Fibroblast of lung (primary cell): Measurements from ENCODE around the gene SLC26A2. TPM values are rescaled to one million over a fixed set of nuclear protein-coding genes. Genes with fewer than 3 reads are reported as not detected.

Experiments used
- DNase-seq, 2 donors: peaks; one replicate each; pipeline versions ENCODE4 v3.0.0 to v3.0.0-alpha.2; 2010; ENCODE audit warnings: low read depth in 2 of 2
- H2AFZ ChIP-seq: 2 replicates; pipeline ENCODE4 v1.5.1; 2012; ENCODE audit warnings: low read length, control low read depth, inconsistent platforms
- H3K27ac ChIP-seq: 2 replicates; pipeline ENCODE4 v1.5.1; 2011; ENCODE audit warnings: low read length, control low read depth; ENCODE audit not compliant: insufficient read depth
- H3K27me3 ChIP-seq: 2 replicates; pipeline ENCODE4 v1.5.1; 2011; ENCODE audit warnings: mild to moderate bottlenecking, low read length; ENCODE audit not compliant: control insufficient read depth, insufficient read depth
- H3K36me3 ChIP-seq: 2 replicates; pipeline ENCODE4 v1.5.1; 2011; ENCODE audit warnings: low read length; ENCODE audit not compliant: control insufficient read depth, insufficient read depth
- H3K4me1 ChIP-seq: 2 replicates; pipeline ENCODE4 v1.5.1; 2011; ENCODE audit warnings: low read length; ENCODE audit not compliant: control insufficient read depth, insufficient read depth; ENCODE audit errors: extremely low read depth
- H3K4me2 ChIP-seq: 2 replicates; pipeline ENCODE4 v1.5.1; 2011; ENCODE audit warnings: low read length, control low read depth; ENCODE audit not compliant: insufficient read depth; ENCODE audit errors: extremely low read depth
- H3K4me3 ChIP-seq, 4 experiments: fragments of 200-600 bp in 1 of 4; sonication (generic) in 1 of 4; replicated peaks in 1 of 4; 2 replicates each; pipeline ENCODE4 v1.5.1; 2011 to 2016; ENCODE audit warnings: low read length in 4 of 4, low read depth in 3 of 4, mild to moderate bottlenecking in 3 of 4, control low read depth in 2 of 4, inconsistent platforms in 1 of 4, mixed read lengths in 1 of 4; ENCODE audit not compliant: insufficient read depth in 1 of 4; ENCODE audit errors: control extremely low read depth in 1 of 4
- H3K79me2 ChIP-seq: 2 replicates; pipeline ENCODE4 v1.5.1; 2012; ENCODE audit warnings: mild to moderate bottlenecking, low read length, inconsistent platforms; ENCODE audit not compliant: control insufficient read depth, insufficient read depth
- H3K9ac ChIP-seq: 2 replicates; pipeline ENCODE4 v1.5.1; 2011; ENCODE audit warnings: mild to moderate bottlenecking, low read length, control low read depth; ENCODE audit not compliant: insufficient read depth
- H3K9me3 ChIP-seq: 2 replicates; pipeline ENCODE4 v1.5.1; 2012; ENCODE audit warnings: low read depth, low read length; ENCODE audit not compliant: control insufficient read depth, insufficient read depth
- H4K20me1 ChIP-seq: 2 replicates; pipeline ENCODE4 v1.5.1; 2011; ENCODE audit warnings: low read length; ENCODE audit not compliant: control insufficient read depth, insufficient read depth; ENCODE audit errors: extremely low read depth
- EZH2 ChIP-seq: IDR thresholded peaks from 2 replicates; pipeline ENCODE4 v1.5.1; 2012; ENCODE audit warnings: low read length, control low read depth, mild to moderate bottlenecking; ENCODE audit errors: missing control alignments
- polyA plus RNA-seq, 2 donors: library from polyadenylated mRNA; depleted of rRNA in 1 of 2; stranded (reverse) in 1 of 2; unstranded in 1 of 2; fragments of >200 nt; gene quantifications; 2 replicates each; pipeline ENCODE4 v1.2.1, GENCODE V29; 2011 to 2012; ENCODE audit warnings: missing spikeins in 1 of 2
- total RNA-seq: library from RNA; depleted of rRNA; stranded (reverse); fragments of >200 nt; gene quantifications from 2 replicates; pipeline ENCODE4 v1.2.1, GENCODE V29; 2014
- TF ChIP-seq, protein P1 (sequence below), 2 donors: IDR thresholded peaks in 1 of 2; conservative IDR thresholded peaks in 1 of 2; 1 replicate in 1 of 2; 2 replicates in 1 of 2; pipeline ENCODE4 v1.5.1; 2011 to 2012; ENCODE audit warnings: low read length in 2 of 2, control low read depth in 1 of 2, inconsistent platforms in 1 of 2, low read depth in 1 of 2, mild to moderate bottlenecking in 1 of 2

Gene SLC26A2
- total and polyA plus RNA-seq, 2 donors (not counting 1 experiment from before 2014, with no cell fraction given), result 10.3 to 11.6 TPM

DNA sequence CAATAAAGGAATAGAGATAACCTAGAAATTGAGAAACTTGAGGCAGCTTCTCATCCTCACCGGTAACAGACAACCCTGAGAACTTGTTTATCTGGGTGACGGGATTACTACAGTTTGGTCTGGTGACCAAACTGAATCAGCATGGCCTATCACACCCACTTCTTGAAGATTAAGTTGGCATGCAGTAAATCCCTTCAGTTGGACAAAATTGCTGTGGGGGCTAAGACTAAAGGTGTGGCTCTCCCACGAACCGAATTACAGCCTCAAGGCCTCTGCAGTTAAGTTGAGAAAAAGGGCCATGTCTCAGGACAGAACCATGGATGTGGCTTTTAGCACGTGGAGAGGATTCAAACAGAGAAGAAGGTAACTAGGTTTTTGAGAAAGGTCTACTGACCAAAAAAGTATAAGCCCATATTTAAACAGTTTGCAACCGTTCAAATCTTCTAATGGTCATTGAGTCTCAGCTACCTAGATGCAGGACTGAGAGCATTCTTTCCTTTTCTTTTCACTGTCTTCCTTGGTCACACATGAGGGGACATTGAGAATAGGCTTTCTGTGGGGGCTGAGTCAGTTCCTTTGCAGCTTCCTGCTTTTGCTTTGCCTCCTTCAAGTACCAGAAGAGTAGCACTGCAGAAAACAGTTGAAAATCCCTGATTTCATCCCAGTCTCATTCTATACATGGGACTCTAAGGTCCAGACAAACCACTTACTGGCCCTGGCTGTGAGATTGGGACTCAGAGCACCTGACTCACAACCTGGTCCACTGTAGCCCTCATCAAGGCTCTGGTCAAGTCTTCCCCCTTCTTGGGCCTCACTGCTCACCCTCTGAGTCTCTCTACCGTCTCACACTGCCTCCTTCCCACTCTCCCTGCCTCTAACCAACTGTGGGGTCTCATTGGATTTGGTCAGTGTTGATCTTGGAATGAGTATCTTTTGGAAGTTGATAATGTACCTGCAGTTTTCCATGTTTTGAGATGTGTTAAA is 46.8 kb upstream of the SLC26A2 start:
- Histone ChIP-seq H3K4me3 (no peak overlapping the region), H3K4me2 (no peak overlapping the region), H3K36me3 (no peaks in the 10 kb centered on the region), H3K27me3 (peaks cover 7% of the 10 kb centered on the region), H3K27ac (no peak overlapping the region), H3K9ac (no peak overlapping the region), H3K79me2 (no peaks in the 10 kb centered on the region), H3K4me1 (no peaks in the 10 kb centered on the region), H3K9me3 (no peaks in the 10 kb centered on the region), H4K20me1 (no peaks in the 10 kb centered on the region), H2AFZ (no peak overlapping the region)
- no peak for TF ChIP-seq EZH2
- TF ChIP-seq, protein P1, sequence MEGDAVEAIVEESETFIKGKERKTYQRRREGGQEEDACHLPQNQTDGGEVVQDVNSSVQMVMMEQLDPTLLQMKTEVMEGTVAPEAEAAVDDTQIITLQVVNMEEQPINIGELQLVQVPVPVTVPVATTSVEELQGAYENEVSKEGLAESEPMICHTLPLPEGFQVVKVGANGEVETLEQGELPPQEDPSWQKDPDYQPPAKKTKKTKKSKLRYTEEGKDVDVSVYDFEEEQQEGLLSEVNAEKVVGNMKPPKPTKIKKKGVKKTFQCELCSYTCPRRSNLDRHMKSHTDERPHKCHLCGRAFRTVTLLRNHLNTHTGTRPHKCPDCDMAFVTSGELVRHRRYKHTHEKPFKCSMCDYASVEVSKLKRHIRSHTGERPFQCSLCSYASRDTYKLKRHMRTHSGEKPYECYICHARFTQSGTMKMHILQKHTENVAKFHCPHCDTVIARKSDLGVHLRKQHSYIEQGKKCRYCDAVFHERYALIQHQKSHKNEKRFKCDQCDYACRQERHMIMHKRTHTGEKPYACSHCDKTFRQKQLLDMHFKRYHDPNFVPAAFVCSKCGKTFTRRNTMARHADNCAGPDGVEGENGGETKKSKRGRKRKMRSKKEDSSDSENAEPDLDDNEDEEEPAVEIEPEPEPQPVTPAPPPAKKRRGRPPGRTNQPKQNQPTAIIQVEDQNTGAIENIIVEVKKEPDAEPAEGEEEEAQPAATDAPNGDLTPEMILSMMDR (conservative IDR thresholded peaks at IDR 0.05 in 1 of 2, IDR thresholded peaks at IDR 0.05 in 1 of 2; ENCODE audit: low read depth in 1 of 2, low read length in 2 of 2), result no peak
- no peak for DNase-seq

GRCh38 chr5:149915392-149916260 is 44.9 kb upstream of the SLC26A2 start:
- peak in 1 of 2 donors; percentile 67 for DNase-seq
- Histone ChIP-seq H3K4me3 (no peak overlapping the region), H3K27ac (no peak overlapping the region), H3K4me2 (no peak overlapping the region), H3K4me1 (no peaks in the 10 kb centered on the region), H4K20me1 (no peaks in the 10 kb centered on the region), H3K27me3 (peaks cover 7% of the 10 kb centered on the region), H2AFZ (no peak overlapping the region), H3K79me2 (no peaks in the 10 kb centered on the region), H3K9me3 (no peaks in the 10 kb centered on the region), H3K36me3 (no peaks in the 10 kb centered on the region), H3K9ac (no peak overlapping the region)
- no peak for TF ChIP-seq EZH2
- TF ChIP-seq, protein P1 (conservative IDR thresholded peaks at IDR 0.05 in 1 of 2, IDR thresholded peaks at IDR 0.05 in 1 of 2; ENCODE audit: low read depth in 1 of 2, low read length in 2 of 2), result no peak
